Stomach (tissue), 9 donors: ENCODE results near the gene EPB41L4B. TPM values are rescaled to one million over a fixed set of nuclear protein-coding genes. Genes with fewer than 3 reads are reported as not detected.
"Not testable (repeated sequence)": the region's sequence is repeated elsewhere in the genome, so short reads cannot be mapped to it uniquely, and the experiment has no call there.

Source experiments
- DNase-seq, 2 donors: peaks; one replicate each; pipeline versions ENCODE4 v3.0.0 to v3.0.0-alpha.2; 2013 to 2019
- H3K27ac ChIP-seq, 5 donors: fragments of 200-600 bp in 4 of 5; sonication (generic) in 4 of 5; one replicate each; pipeline ENCODE4 v1.5.1; 2013 to 2019; ENCODE audit warnings: mild to moderate bottlenecking in 1 of 5, moderate library complexity in 1 of 5
- H3K27me3 ChIP-seq, 3 donors: fragments of 200-600 bp; sonication (generic); one replicate each; pipeline ENCODE4 v1.5.1; 2017 to 2019; ENCODE audit warnings: mixed run types in 1 of 3
- H3K36me3 ChIP-seq, 4 donors: fragments of 200-600 bp; sonication (generic); 1 replicate in 3 of 4; 2 replicates in 1 of 4; pipeline ENCODE4 v1.5.1; 2016 to 2019
- H3K4me1 ChIP-seq, 4 donors: fragments of 200-600 bp; sonication (generic); one replicate each; pipeline ENCODE4 v1.5.1; 2016 to 2019
- H3K4me3 ChIP-seq, 4 donors: fragments of 200-600 bp; sonication (generic) in 3 of 4; one replicate each; pipeline ENCODE4 v1.5.1; 2016 to 2019; ENCODE audit warnings: mild to moderate bottlenecking in 1 of 4
- H3K9me3 ChIP-seq, 4 donors: fragments of 200-600 bp; sonication (generic); one replicate each; pipeline ENCODE4 v1.5.1; 2016 to 2019
- EP300 ChIP-seq: sonication (generic); formaldehyde crosslinking; IDR thresholded peaks from one replicate; pipeline ENCODE4 v1.6.1; 2017; ENCODE audit warnings: antibody characterized with exemption
- POLR2A ChIP-seq, 4 donors: fragments of 450-650 bp; IDR thresholded peaks; one replicate each; pipeline ENCODE4 v1.6.1; 2016; ENCODE audit warnings: antibody characterized with exemption in 4 of 4, control low read depth in 2 of 4, mild to moderate bottlenecking in 1 of 4, moderate library complexity in 1 of 4
- POLR2AphosphoS5 ChIP-seq, 3 donors: sonication (generic); formaldehyde crosslinking; IDR thresholded peaks; one replicate each; pipeline ENCODE4 v1.6.1; 2016; ENCODE audit warnings: antibody characterized with exemption in 3 of 3
- WGBS, 5 donors: extraction: QIAGEN DNeasy Blood & Tissue Kit in 3 of 5; methylation state at CpG; one replicate each; pipeline versions ENCODE4 v1.1.5 to v1.1.7; 2013 to 2018; 5-methylcytosine and 5-hydroxymethylcytosine counted together
- intact Hi-C: fragments of 100-400 bp; cut with DNase I; formaldehyde crosslinking; loops from one replicate; pipeline ENCODE4 v1.15.1; 2023; ENCODE audit warnings: low total_unique reads
- polyA plus RNA-seq, 3 donors: library from polyadenylated mRNA; stranded (reverse); fragments of 200-250 nt; gene quantifications; one replicate each; pipeline ENCODE4 v1.2.3, GENCODE V29; 2013
- total RNA-seq, 5 donors: library from RNA; depleted of rRNA; stranded (reverse); fragments of >200 nt; gene quantifications; one replicate each; pipeline versions ENCODE4 v1.1.0 to v1.2.3, GENCODE V29; 2014 to 2016
- TF ChIP-seq, protein P1 (sequence below), 7 experiments: fragments of 450-650 bp in 4 of 7; fragments of 200-600 bp in 3 of 7; sonication (generic) in 3 of 7; IDR thresholded peaks; one replicate each; pipeline ENCODE4 v1.5.1; 2016 to 2019; ENCODE audit warnings: antibody characterized with exemption in 7 of 7, control low read depth in 2 of 7, mild to moderate bottlenecking in 1 of 7
- donor health status: healthy with polysubstance abuse.
- donor health status: Bipolar disorder and iron deficiency.
- donor health status: healthy.

Gene EPB41L4B
- total and polyA plus RNA-seq, 8 donors, result 9.2 to 52.4 (median 24.4) TPM

DNA sequence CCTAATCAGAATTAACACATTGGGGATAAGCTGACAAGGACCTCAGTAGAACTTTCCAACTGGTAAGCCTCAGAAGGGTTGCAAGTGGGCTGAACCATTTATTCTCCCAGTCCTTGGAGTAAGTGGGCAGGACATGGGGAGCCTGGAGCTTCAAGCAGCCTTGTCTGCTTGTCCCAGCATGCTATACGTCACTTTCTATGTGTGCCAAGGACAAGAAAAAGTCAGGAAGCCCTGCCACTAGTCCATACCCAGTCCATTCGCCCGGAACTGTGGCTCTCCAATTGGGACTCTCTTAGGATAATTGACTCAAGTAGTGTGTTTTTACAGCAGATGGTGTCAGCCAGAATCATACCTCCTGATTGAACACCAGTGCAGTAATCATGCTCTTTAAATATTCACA is 91.2 kb downstream of the EPB41L4B start:
- H3K27me3 ChIP-seq, result no peaks in the 10 kb centered on the region
- intact Hi-C loops, result no loop called here
- WGBS, 5 donors, result 85 to 94% (median 90%) methylated on average over 3 of the region's 3 CpGs
- H3K4me3 ChIP-seq, result no peak overlapping the region
- H3K36me3 ChIP-seq, result no peaks in the 10 kb centered on the region
- DNase-seq, result no peak
- H3K9me3 ChIP-seq, result no peaks in the 10 kb centered on the region
- H3K27ac ChIP-seq, result no peak overlapping the region
- no peak for TF ChIP-seq POLR2A (IDR thresholded peaks at IDR 0.05)
- no peak for TF ChIP-seq POLR2AphosphoS5 (IDR thresholded peaks at IDR 0.05)
- no peak for TF ChIP-seq EP300
- TF ChIP-seq, protein P1, sequence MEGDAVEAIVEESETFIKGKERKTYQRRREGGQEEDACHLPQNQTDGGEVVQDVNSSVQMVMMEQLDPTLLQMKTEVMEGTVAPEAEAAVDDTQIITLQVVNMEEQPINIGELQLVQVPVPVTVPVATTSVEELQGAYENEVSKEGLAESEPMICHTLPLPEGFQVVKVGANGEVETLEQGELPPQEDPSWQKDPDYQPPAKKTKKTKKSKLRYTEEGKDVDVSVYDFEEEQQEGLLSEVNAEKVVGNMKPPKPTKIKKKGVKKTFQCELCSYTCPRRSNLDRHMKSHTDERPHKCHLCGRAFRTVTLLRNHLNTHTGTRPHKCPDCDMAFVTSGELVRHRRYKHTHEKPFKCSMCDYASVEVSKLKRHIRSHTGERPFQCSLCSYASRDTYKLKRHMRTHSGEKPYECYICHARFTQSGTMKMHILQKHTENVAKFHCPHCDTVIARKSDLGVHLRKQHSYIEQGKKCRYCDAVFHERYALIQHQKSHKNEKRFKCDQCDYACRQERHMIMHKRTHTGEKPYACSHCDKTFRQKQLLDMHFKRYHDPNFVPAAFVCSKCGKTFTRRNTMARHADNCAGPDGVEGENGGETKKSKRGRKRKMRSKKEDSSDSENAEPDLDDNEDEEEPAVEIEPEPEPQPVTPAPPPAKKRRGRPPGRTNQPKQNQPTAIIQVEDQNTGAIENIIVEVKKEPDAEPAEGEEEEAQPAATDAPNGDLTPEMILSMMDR (IDR thresholded peaks at IDR 0.05), result no peak
- H3K4me1 ChIP-seq, result peaks cover 0 to 9% (median 0%) of the 10 kb centered on the region in 4 donors

GRCh38 chr9:109228093-109228642 is 92.7 kb downstream of the EPB41L4B start:
- H3K36me3 ChIP-seq, result no peaks in the 10 kb centered on the region
- no peak for DNase-seq
- intact Hi-C loops, result no loop called here

GRCh38 chr9:109225629-109226028 is 95.2 kb downstream of the EPB41L4B start:
- 60 to 78% (median 70%) methylated on average over 2 of the region's 2 CpGs for WGBS, 5 donors
- intact Hi-C loops, result no loop called here
- no peak overlapping the region for H3K4me3 ChIP-seq
- H3K36me3 ChIP-seq, result no peaks in the 10 kb centered on the region
- no peaks in the 10 kb centered on the region for H3K9me3 ChIP-seq
- TF ChIP-seq, protein P1 (IDR thresholded peaks at IDR 0.05), result no peak
- no peak for TF ChIP-seq EP300
- no peak for TF ChIP-seq POLR2A (IDR thresholded peaks at IDR 0.05)
- TF ChIP-seq POLR2AphosphoS5 (IDR thresholded peaks at IDR 0.05), result no peak
- no peak overlapping the region for H3K27ac ChIP-seq
- no peaks in the 10 kb centered on the region for H3K27me3 ChIP-seq
- H3K4me1 ChIP-seq, result peaks cover 0 to 9% (median 0%) of the 10 kb centered on the region in 4 donors
- no peak for DNase-seq

More at GRCh38 chr9:109228093-109228642, 92.7 kb downstream of the EPB41L4B start:
- TF ChIP-seq EP300 (no peak), POLR2AphosphoS5 (IDR thresholded peaks at IDR 0.05) (no peak), POLR2A (IDR thresholded peaks at IDR 0.05) (no peak)
- TF ChIP-seq, protein P1 (IDR thresholded peaks at IDR 0.05), result no peak
- Histone ChIP-seq H3K27ac (no peak overlapping the region), H3K27me3 (no peaks in the 10 kb centered on the region), H3K4me3 (no peak overlapping the region), H3K9me3 (no peaks in the 10 kb centered on the region), H3K4me1 (peaks cover 0 to 9% (median 0%) of the 10 kb centered on the region in 4 donors)

GRCh38 chr9:109224751-109225150 is 96.1 kb downstream of the EPB41L4B start:
- no peak for DNase-seq
- no peaks in the 10 kb centered on the region for H3K9me3 ChIP-seq
- intact Hi-C loops, result no loop called here
- TF ChIP-seq POLR2AphosphoS5 (IDR thresholded peaks at IDR 0.05) (no peak), POLR2A (IDR thresholded peaks at IDR 0.05) (no peak), EP300 (no peak)
- TF ChIP-seq, protein P1 (IDR thresholded peaks at IDR 0.05), result no peak
- no peaks in the 10 kb centered on the region for H3K27me3 ChIP-seq
- 82 to 94% (median 87%) methylated on average over 3 of the region's 3 CpGs for WGBS, 5 donors
- H3K4me3 ChIP-seq, result no peak overlapping the region
- no peak overlapping the region for H3K27ac ChIP-seq
- H3K36me3 ChIP-seq, result no peaks in the 10 kb centered on the region
- peaks cover 0 to 9% (median 0%) of the 10 kb centered on the region in 4 donors for H3K4me1 ChIP-seq

- H3K4me3 ChIP-seq, H3K27ac ChIP-seq, H3K9me3 ChIP-seq, DNase-seq, H3K4me1 ChIP-seq, H3K36me3 ChIP-seq, intact Hi-C loops, H3K27me3 ChIP-seq: not testable (repeated sequence)
- 79 to 90% (median 82%) methylated on average over 4 of the region's 4 CpGs for WGBS, 5 donors
These were observed 102.6 kb downstream of the EPB41L4B start for GRCh38 chr9:109218242-109218641.
